ENCODE data around the gene LRP1.

The LRP1 gene

GRCh38 chr12:57207731-57208630 lies 79.7 kb downstream of the LRP1 start:
- H3K27me3 ChIP-seq (replicated peaks; ENCODE audit: insufficient read depth, low read length) = peaks cover 93% of the 10 kb centered on the region
- H3K27ac ChIP-seq (ENCODE audit: low read length) = no peak overlapping the region
- H4K20me1 ChIP-seq (ENCODE audit: insufficient read depth, low read length) = no peaks in the 10 kb centered on the region
- H3K9me2 ChIP-seq (replicated peaks; ENCODE audit: insufficient read depth, low read length) = no peaks in the 10 kb centered on the region
- no peaks in the 10 kb centered on the region for H3K79me2 ChIP-seq (ENCODE audit: low read length)
- no peaks in the 10 kb centered on the region for H3F3A ChIP-seq (ENCODE audit: insufficient read depth, low read length)
- H3K4me1 ChIP-seq (ENCODE audit: low read length) = no peaks in the 10 kb centered on the region
- no peaks in the 10 kb centered on the region for H3K9me3 ChIP-seq (replicated peaks; ENCODE audit: insufficient read depth, low read length)
- H3K4me3 ChIP-seq (ENCODE audit: low read length) = no peak overlapping the region
- H3K36me3 ChIP-seq (replicated peaks; ENCODE audit: insufficient read depth, low read length) = no peaks in the 10 kb centered on the region
- DNase-seq = no peak
- no peak overlapping the region for H2AFZ ChIP-seq (ENCODE audit: low read length)
- TF ChIP-seq EZH2phosphoT487 (IDR thresholded peaks at IDR 0.05; ENCODE audit: low read length) (no peak), CTCF (IDR thresholded peaks at IDR 0.05; ENCODE audit: low read length) (no peak), EZH2 (optimal IDR thresholded peaks at IDR 0.05; ENCODE audit: low read depth, low read length) (no peak)
- H3K9ac ChIP-seq (ENCODE audit: low read length) = no peak overlapping the region
- H3K4me2 ChIP-seq (ENCODE audit: low read depth, low read length) = no peak overlapping the region

DNA sequence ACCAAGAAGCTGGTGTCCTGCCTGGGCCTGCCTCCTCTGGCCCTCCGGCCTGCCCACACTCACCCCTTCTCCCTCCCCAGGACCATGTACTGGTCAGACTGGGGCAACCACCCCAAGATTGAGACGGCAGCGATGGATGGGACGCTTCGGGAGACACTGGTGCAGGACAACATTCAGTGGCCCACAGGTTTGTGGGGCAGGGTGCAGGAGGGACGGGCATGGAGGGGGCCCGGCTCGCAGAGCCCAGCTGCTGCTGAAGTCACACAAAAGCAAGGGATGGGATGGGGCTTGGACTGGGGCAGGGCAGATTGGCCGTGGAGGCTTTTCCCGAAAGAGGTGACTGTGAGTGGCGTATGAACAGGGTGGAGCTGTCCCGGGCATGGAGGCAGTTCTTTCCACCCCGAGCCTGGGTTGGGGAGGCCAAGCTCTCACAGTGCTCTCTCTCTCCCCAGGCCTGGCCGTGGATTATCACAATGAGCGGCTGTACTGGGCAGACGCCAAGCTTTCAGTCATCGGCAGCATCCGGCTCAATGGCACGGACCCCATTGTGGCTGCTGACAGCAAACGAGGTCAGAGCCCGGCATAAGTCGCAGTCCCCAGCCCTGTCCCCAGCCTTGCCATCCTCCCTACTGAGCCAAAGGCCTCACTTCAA lies 80.5 kb downstream of the LRP1 start:
- Histone ChIP-seq H3K9ac (ENCODE audit: low read length) (no peak overlapping the region), H3K36me3 (replicated peaks; ENCODE audit: insufficient read depth, low read length) (no peaks in the 10 kb centered on the region), H4K20me1 (ENCODE audit: insufficient read depth, low read length) (no peaks in the 10 kb centered on the region), H3F3A (ENCODE audit: insufficient read depth, low read length) (no peaks in the 10 kb centered on the region), H3K79me2 (ENCODE audit: low read length) (no peaks in the 10 kb centered on the region), H3K27ac (ENCODE audit: low read length) (no peak overlapping the region), H3K27me3 (replicated peaks; ENCODE audit: insufficient read depth, low read length) (peaks cover 90% of the 10 kb centered on the region), H3K9me3 (replicated peaks; ENCODE audit: insufficient read depth, low read length) (no peaks in the 10 kb centered on the region), H3K9me2 (replicated peaks; ENCODE audit: insufficient read depth, low read length) (no peaks in the 10 kb centered on the region), H3K4me2 (ENCODE audit: low read depth, low read length) (no peak overlapping the region), H3K4me3 (ENCODE audit: low read length) (no peak overlapping the region), H3K4me1 (ENCODE audit: low read length) (0 out of 2 replicates have a peak, but pooled peaks cover 1% of the 10 kb centered on the region), H2AFZ (ENCODE audit: low read length) (no peak overlapping the region)
- TF ChIP-seq CTCF (IDR thresholded peaks at IDR 0.05; ENCODE audit: low read length) (no peak), EZH2 (optimal IDR thresholded peaks at IDR 0.05; ENCODE audit: low read depth, low read length) (no peak), EZH2phosphoT487 (IDR thresholded peaks at IDR 0.05; ENCODE audit: low read length) (no peak)
- no peak for DNase-seq

GRCh38 chr12:57209916-57210315 lies 81.6 kb downstream of the LRP1 start:
- H3K4me2 ChIP-seq (ENCODE audit: low read depth, low read length) = no peak overlapping the region
- H4K20me1 ChIP-seq (ENCODE audit: insufficient read depth, low read length) = 0 out of 2 replicates have a peak, but pooled peaks cover 4% of the 10 kb centered on the region
- no peaks in the 10 kb centered on the region for H3K36me3 ChIP-seq (replicated peaks; ENCODE audit: insufficient read depth, low read length)

More at GRCh38 chr12:57209916-57210315, 81.6 kb downstream of the LRP1 start:
- Histone ChIP-seq H3K4me3 (ENCODE audit: low read length) (no peak overlapping the region), H3K9ac (ENCODE audit: low read length) (no peak overlapping the region), H3F3A (ENCODE audit: insufficient read depth, low read length) (no peaks in the 10 kb centered on the region), H2AFZ (ENCODE audit: low read length) (no peak overlapping the region), H3K4me1 (ENCODE audit: low read length) (0 out of 2 replicates have a peak, but pooled peaks cover 6% of the 10 kb centered on the region), H3K9me3 (replicated peaks; ENCODE audit: insufficient read depth, low read length) (no peaks in the 10 kb centered on the region), H3K9me2 (replicated peaks; ENCODE audit: insufficient read depth, low read length) (no peaks in the 10 kb centered on the region), H3K27me3 (replicated peaks; ENCODE audit: insufficient read depth, low read length) (peaks cover 89% of the 10 kb centered on the region), H3K79me2 (ENCODE audit: low read length) (no peaks in the 10 kb centered on the region), H3K27ac (ENCODE audit: low read length) (no peak overlapping the region)
- DNase-seq = no peak
- TF ChIP-seq EZH2phosphoT487 (IDR thresholded peaks at IDR 0.05; ENCODE audit: low read length) = no peak
- no peak for TF ChIP-seq CTCF (IDR thresholded peaks at IDR 0.05; ENCODE audit: low read length)
- TF ChIP-seq EZH2 (optimal IDR thresholded peaks at IDR 0.05; ENCODE audit: low read depth, low read length) = no peak

Data from MM.1S (cell line).